Liver (tissue), 2 donors: Measurements from ENCODE around the gene CUL2.

Experiments
- CTCF ChIP-seq: fragments of 150-350 bp; IDR thresholded peaks from 2 replicates; pipeline ENCODE4 v1.5.1; 2017; ENCODE audit warnings: improper control_type of control experiment, low read depth, low read length; ENCODE audit not compliant: missing input control
- FOXA1 ChIP-seq: IDR thresholded peaks from 2 replicates; pipeline ENCODE4 v1.6.1; 2016; ENCODE audit warnings: antibody characterized with exemption
- TF ChIP-seq, protein P1 (sequence below): IDR thresholded peaks from 2 replicates; pipeline ENCODE4 v1.6.1; 2016; ENCODE audit warnings: antibody characterized with exemption
- TF ChIP-seq, protein P2 (sequence below): IDR thresholded peaks from 2 replicates; pipeline ENCODE4 v1.6.1; 2016; ENCODE audit warnings: antibody characterized with exemption, mild to moderate bottlenecking
- donor health status: healthy.

DNA sequence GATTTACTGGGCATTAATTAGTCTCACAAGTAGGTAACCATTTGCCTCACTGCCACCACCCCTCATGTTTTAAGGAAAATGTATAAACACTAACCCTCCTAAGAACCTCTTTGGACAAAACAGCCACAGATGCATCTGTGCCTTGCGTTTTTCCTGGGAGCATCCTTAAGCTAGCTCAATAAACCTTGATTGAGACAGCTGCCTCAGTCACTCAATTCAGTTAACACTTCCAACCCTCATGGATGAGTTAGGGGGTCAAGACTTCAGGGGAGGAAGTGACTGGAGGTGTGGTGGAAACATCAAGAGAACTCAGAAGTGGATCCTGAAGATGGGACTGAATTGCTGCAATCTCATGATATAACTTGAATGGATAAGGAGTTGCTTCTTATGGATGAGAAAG is 31.5 kb downstream of the CUL2 start:
- TF ChIP-seq FOXA1 (no peak), CTCF (no peak)
- TF ChIP-seq, protein P1, sequence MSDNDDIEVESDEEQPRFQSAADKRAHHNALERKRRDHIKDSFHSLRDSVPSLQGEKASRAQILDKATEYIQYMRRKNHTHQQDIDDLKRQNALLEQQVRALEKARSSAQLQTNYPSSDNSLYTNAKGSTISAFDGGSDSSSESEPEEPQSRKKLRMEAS = no peak
- TF ChIP-seq, protein P2, sequence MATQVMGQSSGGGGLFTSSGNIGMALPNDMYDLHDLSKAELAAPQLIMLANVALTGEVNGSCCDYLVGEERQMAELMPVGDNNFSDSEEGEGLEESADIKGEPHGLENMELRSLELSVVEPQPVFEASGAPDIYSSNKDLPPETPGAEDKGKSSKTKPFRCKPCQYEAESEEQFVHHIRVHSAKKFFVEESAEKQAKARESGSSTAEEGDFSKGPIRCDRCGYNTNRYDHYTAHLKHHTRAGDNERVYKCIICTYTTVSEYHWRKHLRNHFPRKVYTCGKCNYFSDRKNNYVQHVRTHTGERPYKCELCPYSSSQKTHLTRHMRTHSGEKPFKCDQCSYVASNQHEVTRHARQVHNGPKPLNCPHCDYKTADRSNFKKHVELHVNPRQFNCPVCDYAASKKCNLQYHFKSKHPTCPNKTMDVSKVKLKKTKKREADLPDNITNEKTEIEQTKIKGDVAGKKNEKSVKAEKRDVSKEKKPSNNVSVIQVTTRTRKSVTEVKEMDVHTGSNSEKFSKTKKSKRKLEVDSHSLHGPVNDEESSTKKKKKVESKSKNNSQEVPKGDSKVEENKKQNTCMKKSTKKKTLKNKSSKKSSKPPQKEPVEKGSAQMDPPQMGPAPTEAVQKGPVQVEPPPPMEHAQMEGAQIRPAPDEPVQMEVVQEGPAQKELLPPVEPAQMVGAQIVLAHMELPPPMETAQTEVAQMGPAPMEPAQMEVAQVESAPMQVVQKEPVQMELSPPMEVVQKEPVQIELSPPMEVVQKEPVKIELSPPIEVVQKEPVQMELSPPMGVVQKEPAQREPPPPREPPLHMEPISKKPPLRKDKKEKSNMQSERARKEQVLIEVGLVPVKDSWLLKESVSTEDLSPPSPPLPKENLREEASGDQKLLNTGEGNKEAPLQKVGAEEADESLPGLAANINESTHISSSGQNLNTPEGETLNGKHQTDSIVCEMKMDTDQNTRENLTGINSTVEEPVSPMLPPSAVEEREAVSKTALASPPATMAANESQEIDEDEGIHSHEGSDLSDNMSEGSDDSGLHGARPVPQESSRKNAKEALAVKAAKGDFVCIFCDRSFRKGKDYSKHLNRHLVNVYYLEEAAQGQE = no peak
